ENCODE results near the gene SERBP1. TPM values are rescaled to one million over a fixed set of nuclear protein-coding genes. Genes with fewer than 3 reads are reported as not detected.

The SERBP1 gene
- total RNA-seq, 1 donor, result 232 TPM

DNA sequence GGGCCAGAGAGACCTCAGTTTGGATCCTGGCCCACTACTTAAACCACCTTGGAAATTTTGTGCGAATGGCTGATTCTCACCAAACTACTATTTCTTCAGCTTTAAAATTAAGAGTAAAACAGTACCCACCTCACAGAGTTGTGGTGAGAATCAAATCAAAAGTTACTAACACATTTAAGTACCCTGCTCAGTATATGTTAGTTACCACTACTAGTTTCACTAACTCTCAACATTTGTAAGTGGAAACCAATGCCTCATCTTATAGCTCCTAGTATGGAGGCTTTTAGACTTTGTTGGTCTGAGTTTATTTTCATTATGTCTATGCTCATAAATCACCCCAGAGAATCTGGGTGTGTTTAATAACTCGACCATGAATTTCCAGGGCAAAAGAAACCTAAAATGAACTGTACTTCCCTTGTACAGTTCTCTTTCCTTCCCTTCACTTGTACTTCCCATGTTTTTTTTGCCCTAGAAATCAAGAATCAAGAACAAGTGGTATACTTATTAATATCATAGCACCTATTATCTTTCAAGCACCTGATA, 11.6 kb upstream of the SERBP1 start:
- no peak for DNase-seq (ENCODE audit: low read depth)
- TF ChIP-seq, protein P1, sequence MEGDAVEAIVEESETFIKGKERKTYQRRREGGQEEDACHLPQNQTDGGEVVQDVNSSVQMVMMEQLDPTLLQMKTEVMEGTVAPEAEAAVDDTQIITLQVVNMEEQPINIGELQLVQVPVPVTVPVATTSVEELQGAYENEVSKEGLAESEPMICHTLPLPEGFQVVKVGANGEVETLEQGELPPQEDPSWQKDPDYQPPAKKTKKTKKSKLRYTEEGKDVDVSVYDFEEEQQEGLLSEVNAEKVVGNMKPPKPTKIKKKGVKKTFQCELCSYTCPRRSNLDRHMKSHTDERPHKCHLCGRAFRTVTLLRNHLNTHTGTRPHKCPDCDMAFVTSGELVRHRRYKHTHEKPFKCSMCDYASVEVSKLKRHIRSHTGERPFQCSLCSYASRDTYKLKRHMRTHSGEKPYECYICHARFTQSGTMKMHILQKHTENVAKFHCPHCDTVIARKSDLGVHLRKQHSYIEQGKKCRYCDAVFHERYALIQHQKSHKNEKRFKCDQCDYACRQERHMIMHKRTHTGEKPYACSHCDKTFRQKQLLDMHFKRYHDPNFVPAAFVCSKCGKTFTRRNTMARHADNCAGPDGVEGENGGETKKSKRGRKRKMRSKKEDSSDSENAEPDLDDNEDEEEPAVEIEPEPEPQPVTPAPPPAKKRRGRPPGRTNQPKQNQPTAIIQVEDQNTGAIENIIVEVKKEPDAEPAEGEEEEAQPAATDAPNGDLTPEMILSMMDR (IDR thresholded peaks at IDR 0.05; ENCODE audit: insufficient read depth, low read length), result no peak
- H3K4me3 ChIP-seq (ENCODE audit: low read depth, low read length), result no peak overlapping the region

DNA sequence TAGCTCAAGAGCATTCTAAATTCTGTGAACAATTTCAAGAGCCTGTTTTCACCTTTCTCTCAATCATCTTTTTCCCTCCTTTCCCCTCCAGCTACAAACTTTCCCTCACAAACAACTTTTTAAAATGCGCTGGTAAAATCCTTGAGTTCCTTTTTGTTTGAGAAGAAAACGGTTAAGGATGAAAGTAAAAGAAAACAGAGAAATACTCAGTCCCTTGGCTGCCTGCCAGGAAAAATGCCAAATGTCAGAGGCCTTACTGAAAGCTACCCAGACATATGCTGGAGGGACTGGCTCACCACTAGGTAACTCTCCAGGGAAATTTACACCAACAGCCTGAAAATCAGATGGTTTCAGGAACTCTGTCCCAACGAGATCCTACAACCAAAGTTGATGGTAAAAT, 11.0 kb upstream of the SERBP1 start:
- peak; percentile 84 for DNase-seq (ENCODE audit: low read depth)
- TF ChIP-seq, protein P1 (IDR thresholded peaks at IDR 0.05; ENCODE audit: insufficient read depth, low read length), result no peak
- H3K4me3 ChIP-seq (ENCODE audit: low read depth, low read length), result no peak overlapping the region

DNA sequence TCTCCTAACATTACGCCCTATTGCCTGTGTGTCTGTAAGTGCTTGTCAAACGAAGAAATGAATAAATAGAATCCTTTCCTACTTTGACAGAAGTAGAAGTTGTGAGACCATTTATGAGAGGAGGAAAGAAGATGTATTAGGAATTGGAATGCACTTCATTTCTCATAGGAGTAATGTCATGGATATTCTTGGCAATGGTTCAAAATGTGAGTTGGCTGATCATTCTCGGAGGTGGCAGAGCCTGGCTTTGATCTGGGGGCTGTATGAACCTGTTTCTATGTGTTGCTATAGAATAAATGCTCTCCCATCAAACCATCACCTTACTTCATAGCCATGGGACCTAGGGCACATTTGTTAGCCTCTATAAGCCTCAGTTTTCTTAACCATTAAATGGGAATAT, 10.1 kb upstream of the SERBP1 start:
- no peak for DNase-seq (ENCODE audit: low read depth)
- no peak overlapping the region for H3K4me3 ChIP-seq (ENCODE audit: low read depth, low read length)
- TF ChIP-seq, protein P1 (IDR thresholded peaks at IDR 0.05; ENCODE audit: insufficient read depth, low read length), result no peak

DNA sequence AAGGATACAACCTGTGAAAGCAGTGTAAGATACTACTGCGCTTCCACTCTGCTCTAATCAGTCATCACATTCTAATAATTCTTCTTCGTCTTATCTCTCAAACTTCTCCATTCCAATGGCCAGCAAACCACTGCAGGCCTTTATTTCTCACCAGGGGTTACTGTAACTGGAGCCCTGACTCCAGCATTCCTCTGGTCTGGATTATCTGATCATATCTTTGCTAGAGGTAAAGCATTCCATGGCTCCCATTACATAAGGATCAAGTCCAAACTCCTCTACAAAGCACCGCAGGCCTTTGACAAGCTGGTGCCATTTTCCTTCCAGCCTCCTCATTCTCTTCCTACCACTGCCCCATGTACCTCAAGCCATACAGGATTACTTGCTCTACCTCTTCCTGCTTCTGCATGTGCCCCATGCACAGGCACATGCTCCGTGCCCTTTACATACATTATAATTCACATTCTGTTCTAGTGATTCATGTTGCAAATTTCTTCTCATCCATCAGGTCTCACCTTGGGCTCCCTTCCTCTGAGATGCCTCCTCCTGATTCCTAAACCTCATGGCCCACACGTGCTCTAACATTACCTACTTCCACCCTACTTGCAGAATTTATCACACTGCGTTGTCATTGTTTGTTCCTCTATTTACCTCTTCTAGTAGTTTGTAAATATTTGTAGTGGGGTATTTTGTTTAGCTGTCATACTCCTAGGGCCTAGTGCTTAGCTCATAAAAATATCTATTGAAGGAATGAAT, 9.3 kb upstream of the SERBP1 start:
- TF ChIP-seq, protein P1 (IDR thresholded peaks at IDR 0.05; ENCODE audit: insufficient read depth, low read length), result no peak
- H3K4me3 ChIP-seq (ENCODE audit: low read depth, low read length), result no peak overlapping the region
- DNase-seq (ENCODE audit: low read depth), result peak; percentile 27

DNA sequence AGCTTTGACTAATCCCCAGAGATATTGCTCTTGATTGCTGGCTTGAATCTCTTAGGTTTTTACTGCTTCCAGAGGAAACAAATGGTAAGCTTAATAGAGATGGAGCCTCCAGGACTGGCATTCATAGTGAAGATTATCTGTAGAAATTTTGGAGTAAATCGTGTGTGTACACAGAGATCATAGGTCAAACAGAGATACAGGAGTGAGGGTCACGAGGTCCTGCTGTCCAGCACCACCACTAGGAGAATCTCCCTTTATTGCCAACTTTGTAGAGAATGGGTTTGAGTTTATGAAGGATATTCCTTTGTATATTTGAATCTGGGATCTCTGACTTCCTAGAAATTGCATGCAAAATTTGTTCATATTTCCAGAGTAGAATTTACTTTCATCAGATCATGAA, 7.8 kb upstream of the SERBP1 start:
- H3K4me3 ChIP-seq (ENCODE audit: low read depth, low read length), result no peak overlapping the region
- TF ChIP-seq, protein P1 (IDR thresholded peaks at IDR 0.05; ENCODE audit: insufficient read depth, low read length), result no peak
- no peak for DNase-seq (ENCODE audit: low read depth)

DNA sequence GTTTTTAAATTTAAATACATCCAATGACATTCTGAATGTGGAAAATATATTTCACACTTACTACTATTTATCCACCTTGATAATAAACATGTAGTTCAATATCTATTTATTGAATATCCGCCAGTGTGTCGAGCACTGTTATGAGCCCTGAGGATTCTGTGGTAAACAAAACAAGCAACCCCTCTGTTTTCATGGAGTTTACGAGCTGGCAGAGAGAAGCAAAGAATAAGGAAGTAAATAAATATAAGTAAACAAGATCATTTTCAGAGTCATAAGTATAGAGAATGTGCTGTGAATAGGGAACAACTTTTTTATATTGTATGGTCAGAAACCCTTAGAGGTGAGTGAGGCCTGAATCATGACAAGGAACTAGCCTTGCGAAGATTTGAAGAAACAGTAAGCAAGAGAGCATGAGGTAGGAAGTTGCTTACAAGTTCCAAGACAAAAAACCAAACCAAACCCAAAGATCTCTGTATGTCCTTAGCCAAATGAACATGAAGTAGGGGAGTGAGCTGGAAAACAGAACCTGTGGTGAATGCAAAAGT, 6.4 kb upstream of the SERBP1 start:
- H3K4me3 ChIP-seq (ENCODE audit: low read depth, low read length), result no peak overlapping the region
- DNase-seq (ENCODE audit: low read depth), result no peak
- TF ChIP-seq, protein P1 (IDR thresholded peaks at IDR 0.05; ENCODE audit: insufficient read depth, low read length), result no peak

Data from fibroblast of the aortic adventitia (primary cell).